CD4-positive, CD25-positive, alpha-beta regulatory T cell (primary cell): Measurements from ENCODE around the gene STARD8. TPM values are rescaled to one million over a fixed set of nuclear protein-coding genes. Genes with fewer than 3 reads are reported as not detected.

ENCODE experiments used
- ATAC-seq, 2 donors: fragments of 150-1000 bp; cut with Tn5 transposase; one replicate each; pipeline ENCODE4 v1.10.0; 2021; ENCODE audit warnings: low read depth in 2 of 2, moderate number of reproducible peaks in 2 of 2, moderate library complexity in 1 of 2
- DNase-seq, 3 donors: peaks; one replicate each; pipeline versions ENCODE4 v3.0.0 to v3.0.0-alpha.2; 2012 to 2022; ENCODE audit warnings: mixed read lengths in 1 of 3
- H3K27ac ChIP-seq: one replicate; pipeline ENCODE4 v1.7.0; 2013; ENCODE audit warnings: mild to moderate bottlenecking, low read length; ENCODE audit not compliant: insufficient read depth, poor library complexity, severe bottlenecking
- H3K27me3 ChIP-seq: one replicate; pipeline ENCODE4 v1.7.0; 2013; ENCODE audit warnings: low read length; ENCODE audit not compliant: control insufficient read depth, insufficient read depth
- H3K36me3 ChIP-seq: one replicate; pipeline ENCODE4 v1.7.0; 2013; ENCODE audit warnings: mild to moderate bottlenecking, low read length, moderate library complexity; ENCODE audit not compliant: control insufficient read depth, insufficient read depth
- H3K4me1 ChIP-seq: 2 replicates; pipeline ENCODE4 v1.7.0; 2013; ENCODE audit warnings: mild to moderate bottlenecking, low read length; ENCODE audit not compliant: insufficient read depth, control insufficient read depth, poor library complexity, severe bottlenecking
- H3K4me3 ChIP-seq: one replicate; pipeline ENCODE4 v1.7.0; 2013; ENCODE audit warnings: low read depth, mild to moderate bottlenecking, low read length, moderate library complexity
- H3K9me3 ChIP-seq, 2 experiments: 1 replicate in 1 of 2; 2 replicates in 1 of 2; pipeline ENCODE4 v1.7.0; 2013; ENCODE audit warnings: low read length in 2 of 2, mild to moderate bottlenecking in 1 of 2, moderate library complexity in 1 of 2; ENCODE audit not compliant: control insufficient read depth in 2 of 2
- H3K27ac Mint-ChIP-seq, 3 donors: one replicate each; pipeline ENCODE4 v1.8.0; 2020 to 2022; ENCODE audit warnings: mild to moderate bottlenecking in 3 of 3, mixed read lengths in 3 of 3, moderate library complexity in 2 of 3
- H3K27me3 Mint-ChIP-seq: one replicate; pipeline ENCODE4 v1.8.0; 2022; ENCODE audit warnings: mild to moderate bottlenecking, mixed read lengths
- H3K36me3 Mint-ChIP-seq: one replicate; pipeline ENCODE4 v1.8.0; 2020; ENCODE audit warnings: mixed read lengths
- H3K4me1 Mint-ChIP-seq, 4 donors: one replicate each; pipeline ENCODE4 v1.8.0; 2020 to 2022; ENCODE audit warnings: mixed read lengths in 4 of 4, mild to moderate bottlenecking in 1 of 4
- H3K4me3 Mint-ChIP-seq, 4 donors: one replicate each; pipeline ENCODE4 v1.8.0; 2020 to 2022; ENCODE audit warnings: mild to moderate bottlenecking in 4 of 4, mixed read lengths in 4 of 4, moderate library complexity in 3 of 4
- H3K9me3 Mint-ChIP-seq, 7 donors: one replicate each; pipeline ENCODE4 v1.8.0; 2020 to 2022; ENCODE audit warnings: mixed read lengths in 7 of 7, mild to moderate bottlenecking in 3 of 7, moderate library complexity in 2 of 7
- polyA plus RNA-seq, 4 donors: library from polyadenylated mRNA; unstranded; fragments of 300-500 nt; fragmentation: Illumina TruSeq; gene quantifications; one replicate each; pipeline ENCODE4 v1.2.3, GENCODE V29; 2021
- total RNA-seq: library from RNA; stranded (reverse); gene quantifications from one replicate; pipeline ENCODE4 v1.2.3, GENCODE V29; 2022

The STARD8 gene
- total and polyA plus RNA-seq, 5 donors from 2014 or later, result 0.21 to 0.57 TPM; not detected in 3

DNA sequence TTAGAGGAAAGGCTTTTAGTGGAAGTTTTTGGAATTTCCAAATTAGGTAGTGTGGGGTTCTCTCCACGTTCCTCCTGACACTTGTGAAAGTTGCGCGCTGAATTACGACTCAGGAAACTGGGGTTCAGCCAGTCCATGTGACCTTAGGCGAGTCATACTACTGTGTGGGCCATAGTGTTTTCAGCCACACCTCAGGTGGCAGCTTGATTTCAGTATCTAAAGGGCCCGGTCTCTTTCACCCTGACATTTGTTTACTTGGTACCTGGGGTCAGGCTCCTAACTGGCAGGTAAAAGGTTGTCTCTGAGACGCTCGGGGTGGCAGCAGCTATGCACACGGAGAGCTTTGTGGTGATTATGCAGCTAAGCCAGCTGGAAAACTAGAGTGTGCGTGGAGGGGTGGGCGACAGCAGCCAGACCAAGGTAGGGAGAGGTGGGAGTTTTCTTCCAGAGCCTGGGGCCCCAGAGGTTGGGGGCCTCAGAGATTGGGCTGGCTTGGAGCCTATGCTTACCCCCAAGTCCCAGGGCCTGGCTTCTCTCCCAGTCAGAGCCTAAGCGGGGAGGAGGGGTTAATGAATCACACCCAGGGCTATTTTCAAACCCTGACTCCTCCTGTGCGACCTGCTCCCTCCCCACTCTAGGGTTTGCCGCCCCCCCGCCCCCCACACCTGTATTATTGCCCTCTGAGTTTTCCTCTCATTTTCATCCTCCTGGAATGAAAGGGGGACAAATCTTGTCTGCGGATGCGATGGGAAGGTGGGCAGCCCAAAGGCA lies 47.2 kb downstream of the STARD8 start:
- no peak overlapping the region for H3K4me3 ChIP-seq
- DNase-seq (peak in 1 of 3 donors; percentile 20), ATAC-seq (no peak)
- Mint-ChIP-seq H3K4me1 (peaks cover 0 to 6% (median 2%) of the 10 kb centered on the region in 4 donors), H3K36me3 (no peaks in the 10 kb centered on the region), H3K9me3 (no peaks in the 10 kb centered on the region), H3K4me3 (peak overlapping the region in 2 of 4 donors; percentile 29 to 43), H3K27ac (no peak overlapping the region), H3K27me3 (peaks cover 16% of the 10 kb centered on the region)
- no peaks in the 10 kb centered on the region for H3K4me1 ChIP-seq
- H3K27ac ChIP-seq, result no peak overlapping the region
- no peaks in the 10 kb centered on the region for H3K9me3 ChIP-seq
- H3K36me3 ChIP-seq, result no peaks in the 10 kb centered on the region
- H3K27me3 ChIP-seq, result peaks cover 4% of the 10 kb centered on the region

- Histone ChIP-seq H3K4me3 (no peak overlapping the region), H3K27ac (no peak overlapping the region), H3K4me1 (no peaks in the 10 kb centered on the region), H3K36me3 (no peaks in the 10 kb centered on the region), H3K9me3 (no peaks in the 10 kb centered on the region), H3K27me3 (peaks cover 4% of the 10 kb centered on the region)
- Mint-ChIP-seq H3K27ac (no peak overlapping the region), H3K27me3 (peaks cover 16% of the 10 kb centered on the region), H3K36me3 (no peaks in the 10 kb centered on the region), H3K9me3 (no peaks in the 10 kb centered on the region), H3K4me3 (peak overlapping the region in 1 of 4 donors; percentile 31), H3K4me1 (peaks cover 0 to 6% (median 2%) of the 10 kb centered on the region in 4 donors)
- ATAC-seq (no peak), DNase-seq (peak in 1 of 3 donors; percentile 6)
Observed at GRCh38 chrX:68695206-68695845, 47.9 kb downstream of the STARD8 start.

GRCh38 chrX:68696267-68696990 lies 49.0 kb downstream of the STARD8 start:
- peaks cover 0 to 1% (median 0%) of the 10 kb centered on the region in 7 donors for H3K9me3 Mint-ChIP-seq
- Histone ChIP-seq H3K27ac (no peak overlapping the region), H3K4me3 (no peak overlapping the region), H3K36me3 (no peaks in the 10 kb centered on the region), H3K4me1 (no peaks in the 10 kb centered on the region), H3K27me3 (peaks cover 4% of the 10 kb centered on the region), H3K9me3 (no peaks in the 10 kb centered on the region)
- ATAC-seq (no peak), DNase-seq (peak in 1 of 3 donors; percentile 18)
- H3K27ac Mint-ChIP-seq, result no peak overlapping the region
- peaks cover 16% of the 10 kb centered on the region for H3K27me3 Mint-ChIP-seq
- H3K36me3 Mint-ChIP-seq, result no peaks in the 10 kb centered on the region
- no peak overlapping the region for H3K4me3 Mint-ChIP-seq
- H3K4me1 Mint-ChIP-seq, result peaks cover 0 to 6% (median 2%) of the 10 kb centered on the region in 4 donors

GRCh38 chrX:68697036-68697435 lies 49.6 kb downstream of the STARD8 start:
- ATAC-seq, result no peak
- Histone ChIP-seq H3K36me3 (no peaks in the 10 kb centered on the region), H3K9me3 (no peaks in the 10 kb centered on the region), H3K4me3 (no peak overlapping the region), H3K27me3 (peaks cover 4% of the 10 kb centered on the region), H3K4me1 (no peaks in the 10 kb centered on the region), H3K27ac (no peak overlapping the region)
- Mint-ChIP-seq H3K9me3 (peaks cover 0 to 1% (median 0%) of the 10 kb centered on the region in 7 donors), H3K4me1 (peaks cover 0 to 6% (median 2%) of the 10 kb centered on the region in 4 donors), H3K4me3 (no peak overlapping the region), H3K27ac (no peak overlapping the region), H3K27me3 (peaks cover 16% of the 10 kb centered on the region), H3K36me3 (no peaks in the 10 kb centered on the region)
- DNase-seq, result no peak

- H3K27me3 ChIP-seq, result peaks cover 4% of the 10 kb centered on the region
- H3K27ac ChIP-seq, result no peak overlapping the region
- H3K9me3 ChIP-seq, result no peaks in the 10 kb centered on the region
- Mint-ChIP-seq H3K4me3 (no peak overlapping the region), H3K27ac (no peak overlapping the region), H3K4me1 (peaks cover 0 to 6% (median 2%) of the 10 kb centered on the region in 4 donors), H3K9me3 (peaks cover 0 to 1% (median 0%) of the 10 kb centered on the region in 7 donors), H3K36me3 (no peaks in the 10 kb centered on the region), H3K27me3 (peaks cover 16% of the 10 kb centered on the region)
- no peak for DNase-seq
- H3K36me3 ChIP-seq, result no peaks in the 10 kb centered on the region
- H3K4me1 ChIP-seq, result no peaks in the 10 kb centered on the region
- no peak for ATAC-seq
- no peak overlapping the region for H3K4me3 ChIP-seq
Observed at GRCh38 chrX:68697465-68698125, 50.1 kb downstream of the STARD8 start.

GRCh38 chrX:68698942-68699341 lies 51.5 kb downstream of the STARD8 start:
- Histone ChIP-seq H3K4me3 (no peak overlapping the region), H3K9me3 (no peaks in the 10 kb centered on the region), H3K36me3 (no peaks in the 10 kb centered on the region), H3K4me1 (no peaks in the 10 kb centered on the region), H3K27me3 (peaks cover 4% of the 10 kb centered on the region), H3K27ac (no peak overlapping the region)
- H3K27me3 Mint-ChIP-seq, result peaks cover 16% of the 10 kb centered on the region
- H3K4me3 Mint-ChIP-seq, result no peak overlapping the region
- H3K9me3 Mint-ChIP-seq, result peaks cover 0 to 1% (median 0%) of the 10 kb centered on the region in 7 donors
- ATAC-seq, result no peak
- DNase-seq, result no peak
- no peaks in the 10 kb centered on the region for H3K36me3 Mint-ChIP-seq
- H3K4me1 Mint-ChIP-seq, result peaks cover 0 to 6% (median 2%) of the 10 kb centered on the region in 4 donors
- H3K27ac Mint-ChIP-seq, result no peak overlapping the region

DNA sequence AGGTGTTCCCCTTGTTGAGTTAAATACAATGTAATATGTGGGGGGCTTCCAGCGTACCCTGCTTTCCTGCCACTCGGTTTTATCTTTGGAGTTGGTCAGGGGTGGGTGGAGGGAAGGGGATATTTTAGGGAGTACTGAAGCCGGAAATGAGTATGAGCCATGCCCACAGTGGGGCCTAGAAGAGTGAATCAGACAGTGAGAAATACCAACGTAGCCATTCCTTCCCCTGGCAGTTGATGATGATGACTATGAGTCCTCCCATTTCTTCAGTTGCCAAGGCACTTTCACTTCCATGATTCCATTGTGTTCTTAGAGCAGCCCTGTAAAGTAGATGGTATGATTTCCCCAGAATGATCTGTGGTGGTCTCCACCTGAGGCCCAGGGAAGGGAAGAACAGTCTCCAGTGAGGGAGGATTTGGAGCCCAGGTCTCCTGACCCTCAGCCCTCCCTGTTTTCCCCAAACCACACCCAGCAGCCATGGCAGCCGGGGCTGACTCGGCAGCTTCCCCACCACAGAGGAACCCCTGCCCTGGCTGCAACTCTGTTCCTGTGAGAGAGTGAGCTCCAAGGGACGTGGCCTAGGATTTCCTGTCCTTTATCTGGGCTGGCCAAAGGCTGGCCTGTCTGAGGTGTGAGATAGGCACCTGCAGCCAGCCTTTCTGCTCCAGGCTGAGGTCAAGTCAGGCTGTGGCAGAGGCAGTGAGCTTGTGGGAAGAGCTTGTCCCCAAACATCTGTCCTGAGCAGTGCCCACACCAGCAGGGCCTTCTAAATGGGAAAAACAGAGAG lies 52.7 kb downstream of the STARD8 start:
- Mint-ChIP-seq H3K9me3 (peaks cover 0 to 1% (median 0%) of the 10 kb centered on the region in 7 donors), H3K4me1 (no peaks in the 10 kb centered on the region), H3K27me3 (peaks cover 10% of the 10 kb centered on the region), H3K4me3 (peak overlapping the region in 1 of 4 donors; percentile 84), H3K36me3 (no peaks in the 10 kb centered on the region), H3K27ac (peak overlapping the region in 1 of 3 donors; percentile 56)
- H3K4me1 ChIP-seq, result no peaks in the 10 kb centered on the region
- H3K9me3 ChIP-seq, result no peaks in the 10 kb centered on the region
- ATAC-seq (no peak), DNase-seq (no peak)
- H3K27ac ChIP-seq, result no peak overlapping the region
- no peaks in the 10 kb centered on the region for H3K36me3 ChIP-seq
- H3K4me3 ChIP-seq, result no peak overlapping the region
- H3K27me3 ChIP-seq, result peaks cover 4% of the 10 kb centered on the region
